HG03354 (cell line): Measurements from ENCODE around the gene GALP.
"Not testable (repeated sequence)": the region's sequence is repeated elsewhere in the genome, so short reads cannot be mapped to it uniquely, and the experiment has no call there.

Source experiments
- ATAC-seq: cut with Tn5 transposase; IDR thresholded peaks from one replicate; pipeline ENCODE4 v1.9.1; 2021; ENCODE audit warnings: mild to moderate bottlenecking; ENCODE audit not compliant: unreplicated experiment, poor library complexity, severe bottlenecking

Gene GALP

GRCh38 chr19:56176310-56176709 is 502 bp downstream of the GALP start:
- ATAC-seq = not testable (repeated sequence)

GRCh38 chr19:56176881-56177280 is 1.1 kb downstream of the GALP start:
- no peak for ATAC-seq

GRCh38 chr19:56177564-56178243 is 1.9 kb downstream of the GALP start:
- no peak for ATAC-seq

GRCh38 chr19:56189785-56190184 is 14.0 kb downstream of the GALP start:
- ATAC-seq = no peak

GRCh38 chr19:56191115-56191514 is 15.3 kb downstream of the GALP start:
- ATAC-seq = no peak

- no peak for ATAC-seq
Measured at GRCh38 chr19:56191711-56192110, 15.9 kb downstream of the GALP start.

GRCh38 chr19:56193981-56194640 is 18.3 kb downstream of the GALP start:
- ATAC-seq = no peak

GRCh38 chr19:56197646-56198045 is 21.8 kb downstream of the GALP start, which contains the start of gene ZSCAN5B:
TSS of gene ZSCAN5B (minus strand) at chr19:56197783. CDS start at chr19:56193052, 4,731 bp downstream.
- ATAC-seq = not testable (repeated sequence)

GRCh38 chr19:56199687-56200086 is 23.9 kb downstream of the GALP start:
- no peak for ATAC-seq

- ATAC-seq = no peak
Measured at GRCh38 chr19:56201973-56202372, 26.2 kb downstream of the GALP start, which contains the start of gene ZSCAN5C. TSS of gene ZSCAN5C (plus strand) at chr19:56202273. CDS start at chr19:56205914, 3,641 bp downstream.

GRCh38 chr19:56207581-56207980 is 31.8 kb downstream of the GALP start:
- not testable (repeated sequence) for ATAC-seq

GRCh38 chr19:56209091-56209490 is 33.3 kb downstream of the GALP start:
- ATAC-seq = no peak

- not testable (repeated sequence) for ATAC-seq
Measured at GRCh38 chr19:56210036-56210435, 34.2 kb downstream of the GALP start.

GRCh38 chr19:56211718-56212117 is 35.9 kb downstream of the GALP start:
- ATAC-seq = no peak

- no peak for ATAC-seq
Measured at GRCh38 chr19:56217039-56217949, 41.5 kb downstream of the GALP start.

GRCh38 chr19:56218961-56219360 is 43.2 kb downstream of the GALP start:
- ATAC-seq = no peak

- ATAC-seq = not testable (repeated sequence)
Measured at GRCh38 chr19:56221442-56221841, 45.6 kb downstream of the GALP start.

GRCh38 chr19:56221851-56222250 is 46.0 kb downstream of the GALP start:
- no peak for ATAC-seq

- ATAC-seq = no peak
Measured at GRCh38 chr19:56222901-56223300, 47.1 kb downstream of the GALP start.

- ATAC-seq = no peak
Measured at GRCh38 chr19:56223481-56223880, 47.7 kb downstream of the GALP start.
